RPMI7951 (cell line): ENCODE results near the gene TAGLN. TPM values are rescaled to one million over a fixed set of nuclear protein-coding genes. Genes with fewer than 3 reads are reported as not detected.
"Not testable (repeated sequence)": the region's sequence is repeated elsewhere in the genome, so short reads cannot be mapped to it uniquely, and the experiment has no call there.

Experiments
- DNase-seq: peaks from one replicate; pipeline ENCODE4 v3.0.0-alpha.2; 2012; ENCODE audit warnings: low read depth
- total RNA-seq: library from RNA; depleted of rRNA; stranded (reverse); fragments of >200 nt; shearing (Covaris generic); gene quantifications from 2 replicates; pipeline ENCODE4 v1.2.3, GENCODE V29; 2014

TAGLN gene
- total RNA-seq, 1 experiment from 2014 or later: 319 TPM

- no peak for DNase-seq
Measured at GRCh38 chr11:117195761-117196160, 3.4 kb upstream of the TAGLN start.

GRCh38 chr11:117197006-117197405, 2.2 kb upstream of the TAGLN start:
- DNase-seq: no peak

- no peak for DNase-seq
Measured at GRCh38 chr11:117197516-117198456, 1.4 kb upstream of the TAGLN start.

DNA sequence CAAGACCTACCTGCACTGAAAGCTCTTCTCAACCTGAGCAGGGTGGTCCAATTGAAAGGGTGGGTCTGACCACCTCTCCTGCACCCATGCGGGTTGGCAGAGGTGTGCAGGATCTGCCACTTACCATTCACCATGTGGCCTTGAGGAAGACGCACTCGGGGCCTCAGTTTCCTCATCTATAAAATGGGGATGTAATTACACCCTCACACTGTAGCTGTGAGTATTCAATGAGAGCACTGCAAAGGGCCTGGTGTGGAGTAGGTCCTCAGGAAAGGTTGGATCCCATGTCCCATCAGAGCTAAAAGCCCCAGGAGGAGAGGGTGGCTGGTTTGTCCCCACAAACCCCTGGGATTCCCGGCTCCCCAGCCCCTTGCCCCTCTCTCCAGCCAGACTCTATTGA, 557 bp upstream of the TAGLN start:
- no peak for DNase-seq

DNA sequence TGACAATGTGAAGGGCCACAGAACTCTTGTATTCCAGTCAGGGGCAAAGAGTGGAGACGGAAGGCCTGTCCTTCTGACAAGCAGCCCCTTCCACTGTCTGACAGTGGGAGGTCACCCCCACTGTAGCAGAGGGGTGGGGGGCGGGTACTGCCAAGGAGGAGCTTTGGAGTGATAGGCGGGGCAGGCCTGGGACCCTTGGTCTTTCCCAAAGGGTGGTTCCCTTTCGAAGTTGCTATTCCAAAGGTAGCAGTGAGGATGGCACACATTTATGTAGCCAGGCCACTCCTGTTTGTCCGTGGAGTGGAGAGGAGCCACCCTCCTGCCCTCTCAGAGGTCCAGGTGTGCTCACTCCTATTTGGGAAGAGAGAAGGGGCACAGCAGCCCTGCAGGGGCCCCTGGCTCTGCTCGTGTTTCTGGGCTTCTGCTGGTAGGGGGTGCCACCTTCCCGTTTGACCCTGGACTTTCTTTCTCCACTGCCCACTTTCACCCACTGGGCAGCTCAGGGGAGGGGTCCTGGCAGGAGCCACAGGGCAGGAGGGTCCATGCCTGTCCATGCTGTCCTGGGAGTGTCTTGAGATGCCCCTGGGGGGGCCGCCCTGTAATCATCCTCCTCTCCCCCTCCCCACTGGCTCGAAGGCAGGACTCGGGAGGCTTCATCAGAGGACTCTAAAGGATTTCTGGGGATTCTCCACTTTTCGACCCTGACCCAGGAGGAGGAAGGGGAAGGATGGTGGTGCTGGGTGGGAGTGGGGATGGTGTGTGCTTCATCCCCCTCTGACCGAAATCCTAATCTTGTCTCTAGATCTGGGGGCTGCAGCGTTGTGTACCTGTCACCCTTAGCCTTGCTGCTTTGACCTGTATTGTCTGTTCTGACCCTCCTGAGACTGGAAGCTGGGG, 994 bp downstream of the TAGLN start:
- DNase-seq: no peak

DNA sequence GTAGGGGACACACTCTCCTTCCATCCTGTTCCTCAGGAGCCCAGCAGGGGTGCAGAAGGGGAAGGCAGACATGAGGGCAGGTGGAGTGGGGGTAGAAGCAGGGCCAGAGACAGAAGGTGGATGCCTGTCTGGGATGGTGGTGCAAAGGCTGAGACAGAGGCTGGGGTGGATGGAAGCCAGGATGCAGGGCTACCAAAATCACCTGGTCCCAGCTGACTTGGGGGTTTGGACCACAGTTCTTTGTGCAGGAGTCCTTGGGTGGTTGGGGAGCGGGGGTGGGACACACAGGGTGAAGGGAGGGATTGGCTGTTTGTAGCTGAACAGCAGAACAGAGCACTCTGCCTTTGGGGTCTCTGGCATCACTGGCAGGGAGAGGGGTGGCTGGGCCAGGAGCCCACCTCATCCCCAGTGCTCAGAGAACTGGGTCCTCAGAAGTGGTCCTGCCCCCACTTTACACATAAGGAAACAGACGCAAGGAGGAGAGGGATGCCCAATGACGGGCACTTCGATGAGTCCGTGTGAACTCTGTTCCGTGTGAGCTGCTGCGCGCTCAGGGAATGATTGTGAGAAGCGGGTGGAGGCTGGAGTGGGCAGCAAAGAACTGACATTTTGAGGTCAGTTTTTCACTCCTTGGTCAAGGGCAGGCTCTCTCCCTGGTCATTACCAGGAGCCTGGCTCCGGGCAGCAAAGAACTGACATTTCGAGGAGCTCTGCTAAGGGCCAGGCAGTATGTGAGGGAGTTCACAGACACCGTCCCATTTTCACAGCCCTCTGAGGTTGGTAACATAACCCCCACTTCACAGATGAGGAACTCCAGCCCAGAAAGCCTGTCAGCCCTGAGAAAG, 1.9 kb downstream of the TAGLN start:
- no peak for DNase-seq

GRCh38 chr11:117201658-117202305, 2.6 kb downstream of the TAGLN start:
- no peak for DNase-seq

DNA sequence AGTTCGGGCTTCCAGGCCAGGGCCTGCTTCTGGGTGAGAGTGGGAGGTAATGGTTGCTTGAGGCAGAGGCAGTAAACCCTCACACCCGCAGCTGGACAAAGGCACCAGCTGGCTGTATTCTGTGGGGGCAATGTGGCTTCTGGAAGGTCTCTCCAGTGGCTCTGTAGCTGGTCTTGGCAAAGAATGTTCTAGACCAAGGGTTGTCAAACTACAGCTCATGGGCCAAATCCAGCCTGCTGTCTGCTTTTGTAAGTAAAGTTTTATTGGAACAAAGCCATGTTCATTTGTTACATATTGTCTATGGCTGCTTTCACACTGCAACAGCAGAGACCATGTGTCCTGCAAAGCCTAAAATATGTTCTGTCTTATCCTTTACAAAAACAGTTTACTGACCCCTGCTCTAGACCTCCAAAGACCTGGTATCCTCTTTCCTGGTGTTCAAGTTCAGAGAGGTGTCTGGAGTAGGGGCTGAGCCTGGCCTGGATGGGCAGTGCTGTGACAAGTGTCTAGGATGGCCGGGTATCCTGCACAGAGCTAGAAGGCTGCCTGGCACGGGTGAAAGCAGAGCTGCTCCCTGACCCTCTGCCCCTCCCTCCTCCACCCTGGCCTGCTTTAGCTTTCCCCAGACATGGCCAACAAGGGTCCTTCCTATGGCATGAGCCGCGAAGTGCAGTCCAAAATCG, 3.4 kb downstream of the TAGLN start:
- no peak for DNase-seq

GRCh38 chr11:117203069-117203407, 3.9 kb downstream of the TAGLN start:
- no peak for DNase-seq

GRCh38 chr11:117204283-117205080, 5.3 kb downstream of the TAGLN start:
- no peak for DNase-seq

DNA sequence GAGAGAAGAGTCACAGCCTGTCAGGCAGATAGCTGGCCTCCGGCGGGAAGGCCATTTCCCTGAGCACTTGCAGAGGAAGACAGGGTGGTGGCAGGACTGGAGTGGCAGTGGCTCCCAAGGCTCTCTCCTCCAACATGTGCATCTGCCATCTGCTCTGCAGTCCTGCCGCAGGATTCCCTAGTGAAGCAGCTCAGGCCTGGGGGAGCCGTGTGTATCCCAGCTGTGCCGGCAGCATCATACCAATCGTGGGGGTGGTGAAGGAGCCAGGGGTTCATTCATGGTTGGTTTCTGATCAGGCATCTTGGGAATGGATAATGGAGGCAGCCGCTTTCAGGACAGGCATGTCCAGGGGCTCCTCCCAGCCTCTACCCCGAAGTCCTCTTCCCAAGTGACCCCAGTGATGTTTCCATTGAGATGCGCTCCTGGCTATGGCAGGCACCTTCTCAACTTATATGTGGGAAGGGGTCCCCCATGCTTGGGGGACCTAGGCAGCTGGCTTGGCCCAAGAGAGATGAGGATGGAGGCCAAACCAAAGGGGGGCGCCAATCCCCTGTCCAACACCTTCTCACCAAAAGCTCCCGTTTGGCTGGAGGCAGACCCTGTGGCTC, 6.1 kb downstream of the TAGLN start:
- no peak for DNase-seq

- not testable (repeated sequence) for DNase-seq
Measured at GRCh38 chr11:117206111-117206510, 6.9 kb downstream of the TAGLN start.

DNA sequence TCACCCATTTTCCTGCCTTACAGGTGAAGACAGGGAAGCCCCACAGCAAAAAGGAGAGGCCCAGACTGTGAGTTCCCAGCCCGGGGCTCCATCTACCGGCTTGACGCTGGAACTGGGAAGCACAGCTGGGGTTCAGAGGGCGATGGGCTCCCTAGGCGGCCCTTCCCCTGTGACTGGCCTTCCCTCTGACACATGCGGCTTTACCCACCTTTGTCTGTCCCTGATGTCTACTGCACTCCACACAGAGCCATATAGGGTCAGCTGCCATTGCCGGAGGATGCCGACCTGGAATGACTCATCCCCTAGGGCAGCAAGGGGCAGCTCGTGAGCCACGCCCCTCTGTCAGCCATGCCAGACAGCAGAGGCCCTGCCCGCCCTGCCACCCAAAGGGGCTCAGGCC, 7.7 kb downstream of the TAGLN start:
- DNase-seq: not testable (repeated sequence)

DNA sequence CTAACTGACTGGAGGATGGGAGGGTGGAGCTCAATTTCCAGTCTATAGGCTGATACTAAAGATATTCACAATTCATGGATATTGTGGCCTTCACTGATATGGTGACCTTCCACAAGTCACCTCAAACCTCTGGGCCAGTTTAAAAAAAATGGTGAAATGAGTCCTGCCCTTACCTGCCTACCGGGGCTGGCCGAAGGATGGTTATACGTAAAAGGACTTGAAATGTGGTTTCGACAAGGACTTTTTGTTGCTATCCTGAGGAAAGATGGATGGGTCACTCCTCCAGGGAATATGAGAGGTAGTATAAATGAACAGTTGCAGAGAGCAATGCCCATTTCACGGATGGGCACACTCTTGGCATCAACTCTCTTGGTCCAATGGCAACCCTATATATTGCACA, 8.3 kb downstream of the TAGLN start:
- DNase-seq: not testable (repeated sequence)

GRCh38 chr11:117208710-117209109, 9.5 kb downstream of the TAGLN start:
- DNase-seq: not testable (repeated sequence)

DNA sequence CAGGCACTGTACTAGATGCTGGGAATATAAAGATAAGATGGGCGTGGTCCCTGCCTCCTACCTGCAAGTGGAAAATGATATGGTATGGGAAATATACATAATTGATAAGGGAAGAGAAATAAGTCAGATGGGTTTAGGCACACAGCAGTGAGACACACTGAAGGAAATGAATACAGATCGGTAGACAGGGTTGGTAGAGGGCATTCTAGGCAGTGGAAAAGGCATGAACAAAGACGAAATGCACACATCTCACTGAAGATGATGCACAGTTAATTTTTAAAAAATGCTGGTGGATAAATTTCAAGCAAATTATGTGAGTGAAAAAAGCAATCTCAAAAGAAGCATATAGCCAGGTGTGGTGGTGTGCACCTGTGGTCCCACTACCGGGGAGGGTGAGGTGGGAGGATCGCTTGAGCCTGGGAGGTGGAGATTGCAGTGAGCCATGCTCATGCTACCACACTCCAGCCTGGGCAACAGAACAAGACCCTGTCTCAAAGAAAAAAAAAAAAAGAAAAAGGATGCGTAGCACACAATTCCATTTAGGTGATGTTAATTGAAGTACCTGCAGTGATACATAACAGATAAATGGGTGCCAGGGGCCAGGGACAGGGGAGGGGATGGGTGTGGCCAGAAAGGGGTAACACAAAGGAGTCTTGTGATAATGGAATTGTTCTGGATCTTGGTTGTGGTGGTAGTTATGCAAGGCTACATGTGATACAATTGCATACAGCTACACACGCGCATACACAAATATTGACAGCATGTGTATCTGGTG, 10.4 kb downstream of the TAGLN start:
- not testable (repeated sequence) for DNase-seq

GRCh38 chr11:117210620-117211019, 11.4 kb downstream of the TAGLN start:
- DNase-seq: no peak

DNA sequence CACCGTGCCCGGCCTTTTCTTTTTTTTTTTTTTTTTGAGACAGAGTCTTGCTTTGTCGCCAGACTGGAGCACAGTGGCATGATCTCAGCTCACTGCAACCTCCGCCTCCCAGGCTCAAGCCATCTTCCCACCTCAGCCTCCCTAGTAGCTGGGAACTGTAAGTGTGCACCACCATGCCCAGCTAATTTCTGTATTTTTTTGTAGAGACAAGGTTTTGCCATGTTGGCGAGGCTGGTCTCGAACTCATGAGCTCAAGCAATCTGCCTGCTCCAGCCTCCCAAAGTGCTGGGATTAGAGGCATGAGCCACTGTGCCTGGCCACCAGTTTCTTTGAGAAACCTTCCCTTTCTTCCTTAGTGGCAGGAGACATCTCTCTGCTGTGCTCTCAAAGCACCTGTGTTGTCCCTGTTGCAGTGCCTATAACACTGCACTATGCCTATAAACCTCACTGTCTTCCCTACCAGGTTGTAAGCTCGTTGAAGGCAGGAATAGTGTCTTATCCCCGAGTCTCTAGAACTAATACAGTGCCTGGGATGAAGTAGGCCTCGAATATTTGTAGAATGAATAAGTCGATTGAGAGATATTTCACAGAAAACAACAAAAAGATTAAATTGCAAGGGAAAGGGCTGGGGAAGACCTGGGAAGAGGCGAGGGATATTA, 13.7 kb downstream of the TAGLN start:
- DNase-seq: no peak
